Common myeloid progenitor, CD34-positive (primary cell): ENCODE data around the gene ZNF148.

Source experiments
- CTCF ChIA-PET: fragments of 350-600 bp; sonication (Branson Sonifier 250); formaldehyde crosslinking; loops from one replicate; lab custom pipeline; 2021; ENCODE audit warnings: antibody characterized with exemption; lab: Charles Lee
- POLR2A ChIA-PET: fragments of 350-600 bp; sonication (Branson Sonifier 250); formaldehyde crosslinking; loops from one replicate; lab custom pipeline; 2021; ENCODE audit warnings: antibody characterized with exemption; lab: Charles Lee
- DNase-seq, 3 donors: peaks; one replicate each; pipeline versions ENCODE4 v3.0.0 to v3.0.0-alpha.2; 2013
- H3K27ac ChIP-seq, 2 experiments: 1 replicate in 1 of 2; 2 replicates in 1 of 2; pipeline ENCODE4 v1.7.0; 2013; ENCODE audit warnings: inconsistent platforms in 2 of 2, low read length in 2 of 2, mild to moderate bottlenecking in 2 of 2, low read depth in 1 of 2, moderate library complexity in 1 of 2; ENCODE audit not compliant: severe bottlenecking in 2 of 2, insufficient read depth in 1 of 2, poor library complexity in 1 of 2
- H3K27me3 ChIP-seq, 5 experiments: replicated peaks in 2 of 5; 1 replicate in 3 of 5; 2 replicates in 2 of 5; pipeline versions ENCODE4 v1.6.1 to v1.7.0; 2013; ENCODE audit warnings: low read length in 4 of 5, mild to moderate bottlenecking in 2 of 5, moderate library complexity in 2 of 5, inconsistent platforms in 1 of 5; ENCODE audit not compliant: insufficient read depth in 5 of 5, control insufficient read depth in 4 of 5
- H3K36me3 ChIP-seq, 4 experiments: 1 replicate in 2 of 4; 2 replicates in 2 of 4; pipeline versions ENCODE4 v1.6.1 to v1.7.0; 2013; ENCODE audit warnings: low read length in 3 of 4, control low read depth in 1 of 4, mild to moderate bottlenecking in 1 of 4; ENCODE audit not compliant: control insufficient read depth in 4 of 4, insufficient read depth in 4 of 4
- H3K4me1 ChIP-seq, 4 experiments: 1 replicate in 3 of 4; 2 replicates in 1 of 4; pipeline versions ENCODE4 v1.6.1 to v1.7.1; 2013; ENCODE audit warnings: low read length in 3 of 4, mild to moderate bottlenecking in 3 of 4, control low read depth in 1 of 4, inconsistent platforms in 1 of 4, moderate library complexity in 1 of 4; ENCODE audit not compliant: control insufficient read depth in 4 of 4, insufficient read depth in 4 of 4; ENCODE audit errors: control extremely low read depth in 1 of 4
- H3K4me3 ChIP-seq, 7 experiments: 1 replicate in 4 of 7; 2 replicates in 3 of 7; pipeline versions ENCODE4 v1.5.1 to v1.7.0; 2013; ENCODE audit warnings: mild to moderate bottlenecking in 7 of 7, low read length in 6 of 7, moderate library complexity in 6 of 7, inconsistent platforms in 2 of 7, low read depth in 2 of 7, control low read depth in 1 of 7; ENCODE audit not compliant: insufficient read depth in 4 of 7, control insufficient read depth in 1 of 7; ENCODE audit errors: extremely low read depth in 1 of 7
- H3K9me3 ChIP-seq, 5 experiments: 1 replicate in 4 of 5; 2 replicates in 1 of 5; pipeline versions ENCODE4 v1.6.1 to v1.7.1; 2013; ENCODE audit warnings: low read length in 4 of 5, mild to moderate bottlenecking in 2 of 5, inconsistent platforms in 1 of 5, low read depth in 1 of 5, moderate library complexity in 1 of 5; ENCODE audit not compliant: control insufficient read depth in 4 of 5, insufficient read depth in 2 of 5; ENCODE audit errors: control extremely low read depth in 1 of 5
- WGBS: methylation state at CpG from one replicate; pipeline ENCODE4 v1.1.5; 2013; ENCODE audit not compliant: insufficient coverage; 5-methylcytosine and 5-hydroxymethylcytosine counted together

Gene ZNF148

GRCh38 chr3:125337506-125337905, 37.6 kb downstream of the ZNF148 start:
- Histone ChIP-seq H3K9me3 (peaks cover 0 to 27% (median 1%) of the 10 kb centered on the region in 5 experiments), H3K4me1 (peaks cover 2 to 13% (median 3%) of the 10 kb centered on the region in 4 experiments), H3K4me3 (no peak overlapping the region), H3K27me3 (no peaks in the 10 kb centered on the region), H3K27ac (no peak overlapping the region), H3K36me3 (peaks cover 3 to 12% (median 5%) of the 10 kb centered on the region in 4 experiments)
- ChIA-PET POLR2A (no interaction called here), CTCF (no interaction called here)
- DNase-seq = no peak
- WGBS = no CpG with 5 or more reads among the region's 2 CpGs

DNA sequence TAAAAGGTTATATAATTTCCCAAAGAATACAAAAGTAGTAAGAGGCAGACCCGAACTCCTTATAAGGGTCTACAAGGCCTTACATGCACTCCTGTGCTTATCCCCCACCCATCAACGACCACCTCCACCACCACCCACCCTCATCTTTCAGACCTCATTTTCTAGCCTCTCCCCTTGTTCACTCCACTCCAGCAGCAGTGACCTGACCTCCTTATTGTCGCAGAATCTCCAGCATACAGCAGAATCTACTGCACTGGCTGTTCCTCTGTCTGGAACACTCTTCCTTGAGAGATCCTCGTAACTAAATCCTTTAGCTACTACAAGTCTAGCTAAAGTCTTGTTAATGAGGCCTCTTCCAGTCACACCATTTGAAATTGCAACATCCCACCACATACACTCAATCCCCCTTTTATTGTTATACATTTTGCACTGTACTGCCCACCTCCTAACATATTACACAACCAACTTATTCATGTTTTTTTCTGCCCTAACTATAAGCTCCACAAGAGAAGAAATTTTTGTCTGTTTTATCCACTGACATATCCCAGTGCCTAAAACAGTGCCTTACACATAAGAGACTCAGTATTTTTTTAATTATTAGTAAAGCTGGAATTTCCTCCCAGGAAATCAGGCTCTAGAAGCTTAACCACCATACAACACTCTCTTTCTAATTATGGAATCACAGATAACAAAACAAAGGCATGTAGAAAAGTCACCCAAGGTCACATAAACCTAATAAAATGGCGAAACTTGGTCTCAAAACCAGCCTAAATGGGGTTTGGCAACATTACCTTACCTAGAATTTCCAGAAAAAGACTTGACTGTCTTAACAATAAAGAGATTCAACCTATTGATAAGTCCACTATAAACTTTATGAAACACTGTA, 40.2 kb downstream of the ZNF148 start:
- CTCF ChIA-PET = no interaction called here
- POLR2A ChIA-PET = no interaction called here
- H3K4me1 ChIP-seq = peaks cover 2 to 9% (median 3%) of the 10 kb centered on the region in 4 experiments
- no peaks in the 10 kb centered on the region for H3K27me3 ChIP-seq
- H3K36me3 ChIP-seq = peaks cover 3 to 8% (median 4%) of the 10 kb centered on the region in 4 experiments
- H3K27ac ChIP-seq = no peak overlapping the region
- no peak for DNase-seq
- no peak overlapping the region for H3K4me3 ChIP-seq
- 100% methylated on average over 4 of the region's 5 CpGs for WGBS
- peaks cover 0 to 20% (median 1%) of the 10 kb centered on the region in 5 experiments for H3K9me3 ChIP-seq

DNA sequence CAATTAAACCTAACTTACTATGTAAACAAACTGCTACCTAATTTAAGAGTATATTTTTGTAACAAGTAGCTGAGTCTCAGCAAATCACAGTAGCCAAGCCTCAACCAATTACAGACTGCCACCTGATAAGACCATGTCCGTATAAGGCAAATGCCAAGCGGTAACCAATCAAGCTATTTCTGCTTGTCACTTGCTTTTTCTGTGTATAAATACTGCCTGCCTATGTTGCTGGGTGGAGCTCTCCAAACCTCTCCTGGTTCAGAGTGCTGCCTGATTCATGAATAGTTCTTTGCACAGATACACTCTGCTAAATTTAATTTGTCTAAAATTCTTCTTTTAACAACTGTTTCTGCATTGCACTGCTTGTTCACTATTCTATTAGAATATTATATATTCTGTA, 42.6 kb downstream of the ZNF148 start:
- CTCF ChIA-PET = interaction anchor here (1.3 to 1.6 kb wide), 4 partner anchors 9 to 18 kb away, joined by 3 to 7 read pairs (median 3); no protein-coding TSS in a partner anchor
- no peak overlapping the region for H3K27ac ChIP-seq
- no peak overlapping the region for H3K4me3 ChIP-seq
- peaks cover 2 to 8% (median 3%) of the 10 kb centered on the region in 4 experiments for H3K4me1 ChIP-seq
- H3K9me3 ChIP-seq = peaks cover 0 to 17% (median 0%) of the 10 kb centered on the region in 5 experiments
- peaks cover 0 to 6% (median 5%) of the 10 kb centered on the region in 4 experiments for H3K36me3 ChIP-seq
- peak in 2 of 3 donors; percentile 29 to 57 for DNase-seq
- POLR2A ChIA-PET = no interaction called here
- no peaks in the 10 kb centered on the region for H3K27me3 ChIP-seq
- WGBS = 50% methylated on average over 2 of the region's 2 CpGs

GRCh38 chr3:125331243-125331642, 43.9 kb downstream of the ZNF148 start:
- Histone ChIP-seq H3K4me3 (no peak overlapping the region), H3K4me1 (peaks cover 2 to 8% (median 3%) of the 10 kb centered on the region in 4 experiments), H3K36me3 (peaks cover 0 to 12% (median 9%) of the 10 kb centered on the region in 4 experiments), H3K27me3 (no peaks in the 10 kb centered on the region), H3K9me3 (peaks cover 0 to 17% (median 0%) of the 10 kb centered on the region in 5 experiments), H3K27ac (no peak overlapping the region)
- DNase-seq = no peak
- CTCF ChIA-PET = interaction anchor here (1.6 kb wide), 1 partner anchor 18 kb away, joined by 3 read pairs; no protein-coding TSS in a partner anchor
- POLR2A ChIA-PET = no interaction called here

DNA sequence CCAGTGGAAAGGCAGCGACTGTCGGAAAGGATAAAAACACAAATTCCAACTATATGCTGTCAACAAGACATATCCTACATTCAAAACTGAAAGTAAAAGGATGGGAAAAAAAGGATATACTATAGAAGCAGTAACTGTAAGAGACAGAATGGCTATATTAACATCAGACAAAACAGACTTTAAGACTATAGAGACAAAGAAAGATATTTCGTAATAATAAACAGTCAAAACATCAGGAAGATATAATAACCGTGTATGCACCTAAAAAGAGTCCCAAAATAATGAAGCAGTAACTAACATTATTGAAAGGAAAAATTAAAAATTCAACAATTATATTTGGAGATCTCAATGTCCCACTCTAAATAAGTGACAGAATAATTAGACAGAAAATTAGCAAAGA, 48.2 kb downstream of the ZNF148 start:
- Histone ChIP-seq H3K27me3 (no peaks in the 10 kb centered on the region), H3K27ac (no peak overlapping the region), H3K36me3 (peaks cover 7 to 31% (median 17%) of the 10 kb centered on the region in 4 experiments), H3K4me3 (no peak overlapping the region), H3K4me1 (no peaks in the 10 kb centered on the region), H3K9me3 (peaks cover 2 to 11% (median 3%) of the 10 kb centered on the region in 5 experiments)
- ChIA-PET POLR2A (no interaction called here), CTCF (no interaction called here)
- no CpG with 5 or more reads among the region's 4 CpGs for WGBS
- DNase-seq = no peak

- POLR2A ChIA-PET = interaction anchor here (0.6 kb wide), 1 partner anchor 329 kb away, joined by 3 read pairs; no protein-coding TSS in a partner anchor
- CTCF ChIA-PET = no interaction called here
These were observed 49.4 kb downstream of the ZNF148 start for GRCh38 chr3:125325746-125326145.

GRCh38 chr3:125324341-125324740, 50.8 kb downstream of the ZNF148 start:
- Histone ChIP-seq H3K36me3 (peaks cover 10 to 33% (median 16%) of the 10 kb centered on the region in 4 experiments), H3K27ac (no peak overlapping the region), H3K4me3 (no peak overlapping the region), H3K4me1 (no peaks in the 10 kb centered on the region), H3K9me3 (peaks cover 2 to 11% (median 3%) of the 10 kb centered on the region in 5 experiments), H3K27me3 (no peaks in the 10 kb centered on the region)
- no peak for DNase-seq
- no CpG with 5 or more reads among the region's 1 CpG for WGBS
- ChIA-PET POLR2A (no interaction called here), CTCF (no interaction called here)

More at GRCh38 chr3:125325746-125326145, 49.4 kb downstream of the ZNF148 start:
- no peak for DNase-seq
- H3K27ac ChIP-seq = no peak overlapping the region
- H3K4me3 ChIP-seq = no peak overlapping the region
- no peaks in the 10 kb centered on the region for H3K27me3 ChIP-seq
- peaks cover 2 to 11% (median 3%) of the 10 kb centered on the region in 5 experiments for H3K9me3 ChIP-seq
- H3K4me1 ChIP-seq = no peaks in the 10 kb centered on the region
- H3K36me3 ChIP-seq = peaks cover 7 to 33% (median 17%) of the 10 kb centered on the region in 4 experiments
